Measurements from ENCODE around the gene B4GALT6. TPM values are rescaled to one million over a fixed set of nuclear protein-coding genes. Genes with fewer than 3 reads are reported as not detected.

B4GALT6 gene
- total and polyA plus RNA-seq, 9 of the 15 experiments (the other 6 are each of a cell fraction or from before 2014, with no cell fraction given) = 0.03 to 0.27 (median 0.08) TPM

DNA sequence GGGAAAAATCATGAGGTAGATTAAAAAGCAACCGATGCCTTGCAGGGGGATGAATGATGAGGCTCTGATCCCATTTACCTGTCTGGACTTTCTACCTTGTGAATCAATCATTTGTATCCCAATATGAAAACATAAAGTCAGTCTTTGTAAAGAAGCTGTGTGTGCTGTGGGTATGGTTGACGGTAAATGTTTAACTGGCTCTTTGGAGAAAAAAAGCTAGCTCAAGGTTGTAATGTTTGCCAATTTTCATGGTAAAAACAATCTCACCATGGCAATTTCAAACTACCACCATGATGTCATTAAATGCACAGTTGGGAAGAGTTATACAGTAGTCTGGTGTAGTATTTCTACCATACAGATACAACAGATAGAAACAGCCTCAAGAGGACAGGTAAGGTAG lies 78.1 kb downstream of the B4GALT6 start (continued):
- TF ChIP-seq, protein P1, sequence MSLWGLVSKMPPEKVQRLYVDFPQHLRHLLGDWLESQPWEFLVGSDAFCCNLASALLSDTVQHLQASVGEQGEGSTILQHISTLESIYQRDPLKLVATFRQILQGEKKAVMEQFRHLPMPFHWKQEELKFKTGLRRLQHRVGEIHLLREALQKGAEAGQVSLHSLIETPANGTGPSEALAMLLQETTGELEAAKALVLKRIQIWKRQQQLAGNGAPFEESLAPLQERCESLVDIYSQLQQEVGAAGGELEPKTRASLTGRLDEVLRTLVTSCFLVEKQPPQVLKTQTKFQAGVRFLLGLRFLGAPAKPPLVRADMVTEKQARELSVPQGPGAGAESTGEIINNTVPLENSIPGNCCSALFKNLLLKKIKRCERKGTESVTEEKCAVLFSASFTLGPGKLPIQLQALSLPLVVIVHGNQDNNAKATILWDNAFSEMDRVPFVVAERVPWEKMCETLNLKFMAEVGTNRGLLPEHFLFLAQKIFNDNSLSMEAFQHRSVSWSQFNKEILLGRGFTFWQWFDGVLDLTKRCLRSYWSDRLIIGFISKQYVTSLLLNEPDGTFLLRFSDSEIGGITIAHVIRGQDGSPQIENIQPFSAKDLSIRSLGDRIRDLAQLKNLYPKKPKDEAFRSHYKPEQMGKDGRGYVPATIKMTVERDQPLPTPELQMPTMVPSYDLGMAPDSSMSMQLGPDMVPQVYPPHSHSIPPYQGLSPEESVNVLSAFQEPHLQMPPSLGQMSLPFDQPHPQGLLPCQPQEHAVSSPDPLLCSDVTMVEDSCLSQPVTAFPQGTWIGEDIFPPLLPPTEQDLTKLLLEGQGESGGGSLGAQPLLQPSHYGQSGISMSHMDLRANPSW (CRISPR knock-in tag; IDR thresholded peaks at IDR 0.05) = no peak
- TF ChIP-seq ZNF586 (CRISPR knock-in tag; conservative IDR thresholded peaks at IDR 0.05) (no peak), ZC3H11A (IDR thresholded peaks at IDR 0.05; ENCODE audit: low read depth, low read length) (no peak), ZBTB1 (CRISPR knock-in tag; IDR thresholded peaks at IDR 0.05; ENCODE audit: borderline replicate concordance, low read depth) (no peak), ZNF224 (CRISPR knock-in tag; IDR thresholded peaks at IDR 0.05) (no peak)

DNA sequence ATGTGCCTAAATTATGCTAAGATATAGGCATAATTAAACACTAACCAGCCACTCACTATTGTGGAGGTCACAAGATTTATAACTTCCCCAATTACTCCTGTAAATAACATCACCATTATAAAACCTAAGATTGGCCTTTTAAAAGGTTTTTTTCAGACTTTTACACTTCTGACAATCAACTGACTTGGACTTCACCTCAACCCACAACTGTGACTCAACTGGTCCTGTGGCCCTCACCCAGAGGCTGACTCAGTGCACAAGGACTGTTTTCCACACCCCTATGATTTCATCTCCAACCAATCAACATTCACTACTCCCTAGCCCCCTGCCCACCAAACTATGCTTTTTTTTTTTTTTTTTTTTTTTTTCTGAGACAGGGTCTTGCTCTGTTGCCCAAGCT lies 81.1 kb downstream of the B4GALT6 start:
- Histone ChIP-seq H3K9me1 (ENCODE audit: control insufficient read depth, insufficient read depth, low read length) (no peaks in the 10 kb centered on the region), H3K36me3 (ENCODE audit: control insufficient read depth, insufficient read depth, low read length) (no peaks in the 10 kb centered on the region), H3K4me2 (ENCODE audit: insufficient read depth, low read length) (no peak overlapping the region), H3K27ac (ENCODE audit: extremely low read depth, low read depth, low read length) (no peak overlapping the region), H2AFZ (ENCODE audit: low read depth, low read length) (no peak overlapping the region), H3K4me3 (no peak overlapping the region), H3K27me3 (ENCODE audit: control insufficient read depth in 2 of 2, insufficient read depth in 2 of 2, low read length in 2 of 2) (no peaks in the 10 kb centered on the region; a peak in 2 of 5 replicates), H4K20me1 (replicated peaks; ENCODE audit: control insufficient read depth, insufficient read depth, low read length) (no peaks in the 10 kb centered on the region), H3K4me1 (replicated peaks in 1 of 2; ENCODE audit: control insufficient read depth in 2 of 2, insufficient read depth in 2 of 2, low read length in 2 of 2) (no peaks in the 10 kb centered on the region), H3K79me2 (ENCODE audit: control insufficient read depth, insufficient read depth, low read length) (no peaks in the 10 kb centered on the region), H3K9me3 (replicated peaks; ENCODE audit: control insufficient read depth, insufficient read depth, low read depth, low read length) (no peaks in the 10 kb centered on the region), H3K9ac (ENCODE audit: insufficient read depth in 1 of 2, low read depth in 2 of 2, low read length in 2 of 2) (no peak overlapping the region)
- intact Hi-C loops (cut with micrococcal nuclease) (no loop called here), in situ Hi-C loops (cut with MboI) (no loop called here)
- no TSS peak for BruUV-seq (replicated peaks)
- no peak for ATAC-seq
- DNase-seq (ENCODE audit: extremely low read depth in 1 of 4, low spot score in 3 of 4) = no peak
- ChIA-PET CTCF (ENCODE audit: low intra/inter-chr PET ratio) (no interaction called here), POLR2A (no interaction called here)
- no peak for FAIRE-seq
- TF ChIP-seq RCOR1 (IDR thresholded peaks at IDR 0.05; ENCODE audit: borderline replicate concordance in 1 of 2, low read depth in 2 of 2, low read length in 2 of 2) (no peak), ZFP36 (IDR thresholded peaks at IDR 0.05; ENCODE audit: low read depth, low read length, partially characterized antibody) (no peak), HIVEP1 (CRISPR knock-in tag; IDR thresholded peaks at IDR 0.05) (no peak), KAT8 (IDR thresholded peaks at IDR 0.05; ENCODE audit: low read depth) (no peak), ZFPM2 (CRISPR knock-in tag; IDR thresholded peaks at IDR 0.05) (no peak), ZNF75A (CRISPR knock-in tag; IDR thresholded peaks at IDR 0.05) (no peak), EGR1 (conservative IDR thresholded peaks at IDR 0.05) (no peak)
- TF ChIP-seq, protein P2, sequence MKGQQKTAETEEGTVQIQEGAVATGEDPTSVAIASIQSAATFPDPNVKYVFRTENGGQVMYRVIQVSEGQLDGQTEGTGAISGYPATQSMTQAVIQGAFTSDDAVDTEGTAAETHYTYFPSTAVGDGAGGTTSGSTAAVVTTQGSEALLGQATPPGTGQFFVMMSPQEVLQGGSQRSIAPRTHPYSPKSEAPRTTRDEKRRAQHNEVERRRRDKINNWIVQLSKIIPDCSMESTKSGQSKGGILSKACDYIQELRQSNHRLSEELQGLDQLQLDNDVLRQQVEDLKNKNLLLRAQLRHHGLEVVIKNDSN (CRISPR knock-in tag; IDR thresholded peaks at IDR 0.05) = no peak
- TF ChIP-seq, protein P3, sequence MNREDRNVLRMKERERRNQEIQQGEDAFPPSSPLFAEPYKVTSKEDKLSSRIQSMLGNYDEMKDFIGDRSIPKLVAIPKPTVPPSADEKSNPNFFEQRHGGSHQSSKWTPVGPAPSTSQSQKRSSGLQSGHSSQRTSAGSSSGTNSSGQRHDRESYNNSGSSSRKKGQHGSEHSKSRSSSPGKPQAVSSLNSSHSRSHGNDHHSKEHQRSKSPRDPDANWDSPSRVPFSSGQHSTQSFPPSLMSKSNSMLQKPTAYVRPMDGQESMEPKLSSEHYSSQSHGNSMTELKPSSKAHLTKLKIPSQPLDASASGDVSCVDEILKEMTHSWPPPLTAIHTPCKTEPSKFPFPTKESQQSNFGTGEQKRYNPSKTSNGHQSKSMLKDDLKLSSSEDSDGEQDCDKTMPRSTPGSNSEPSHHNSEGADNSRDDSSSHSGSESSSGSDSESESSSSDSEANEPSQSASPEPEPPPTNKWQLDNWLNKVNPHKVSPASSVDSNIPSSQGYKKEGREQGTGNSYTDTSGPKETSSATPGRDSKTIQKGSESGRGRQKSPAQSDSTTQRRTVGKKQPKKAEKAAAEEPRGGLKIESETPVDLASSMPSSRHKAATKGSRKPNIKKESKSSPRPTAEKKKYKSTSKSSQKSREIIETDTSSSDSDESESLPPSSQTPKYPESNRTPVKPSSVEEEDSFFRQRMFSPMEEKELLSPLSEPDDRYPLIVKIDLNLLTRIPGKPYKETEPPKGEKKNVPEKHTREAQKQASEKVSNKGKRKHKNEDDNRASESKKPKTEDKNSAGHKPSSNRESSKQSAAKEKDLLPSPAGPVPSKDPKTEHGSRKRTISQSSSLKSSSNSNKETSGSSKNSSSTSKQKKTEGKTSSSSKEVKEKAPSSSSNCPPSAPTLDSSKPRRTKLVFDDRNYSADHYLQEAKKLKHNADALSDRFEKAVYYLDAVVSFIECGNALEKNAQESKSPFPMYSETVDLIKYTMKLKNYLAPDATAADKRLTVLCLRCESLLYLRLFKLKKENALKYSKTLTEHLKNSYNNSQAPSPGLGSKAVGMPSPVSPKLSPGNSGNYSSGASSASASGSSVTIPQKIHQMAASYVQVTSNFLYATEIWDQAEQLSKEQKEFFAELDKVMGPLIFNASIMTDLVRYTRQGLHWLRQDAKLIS (CRISPR knock-in tag; IDR thresholded peaks at IDR 0.05) = no peak
